GM18505 (cell line): ENCODE data around the gene CARMIL1.

Experiments used
- ATAC-seq: cut with Tn5 transposase; IDR thresholded peaks from one replicate; pipeline ENCODE4 v1.9.1; 2021; ENCODE audit not compliant: unreplicated experiment
- POLR2A ChIP-seq: IDR thresholded peaks from 4 replicates; pipeline ENCODE4 v1.6.1; 2011; ENCODE audit warnings: borderline replicate concordance; ENCODE audit not compliant: insufficient read depth, insufficient read length; ENCODE audit errors: extremely low read depth

Gene CARMIL1

GRCh38 chr6:25254671-25255070 lies 24.5 kb upstream of the CARMIL1 start:
- no peak for TF ChIP-seq POLR2A
- ATAC-seq = no peak

DNA sequence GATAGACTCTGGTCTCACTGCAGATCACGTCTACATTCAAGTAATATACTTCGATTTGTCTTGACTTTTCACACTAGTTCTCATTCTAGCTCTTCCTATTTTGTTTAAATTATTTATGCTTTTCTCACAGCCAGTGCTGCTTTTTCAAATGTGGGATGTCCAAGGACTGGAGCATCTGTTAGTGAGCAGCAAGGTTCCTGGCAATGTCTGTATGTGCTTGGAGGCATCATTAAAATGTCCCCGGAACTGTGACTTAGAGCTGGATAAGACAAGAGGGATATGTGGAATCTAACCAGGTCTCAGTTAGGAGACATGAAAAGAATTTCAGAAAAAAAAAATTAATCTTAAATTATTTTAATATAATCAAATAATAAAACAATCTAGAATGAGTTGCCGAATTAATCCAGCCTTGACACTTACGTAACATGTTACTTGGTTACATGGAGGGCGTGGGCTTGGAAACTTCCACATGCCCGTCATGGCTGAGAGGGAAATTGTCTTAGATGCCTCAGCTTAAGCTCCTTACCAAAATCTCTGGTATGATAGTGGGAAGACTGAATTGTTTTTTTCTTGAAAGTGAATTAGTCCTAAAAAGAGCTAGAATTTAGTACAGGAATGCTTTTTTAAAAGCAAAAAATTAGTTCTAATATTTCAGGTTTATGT lies 21.4 kb upstream of the CARMIL1 start:
- no peak for TF ChIP-seq POLR2A
- ATAC-seq = no peak

DNA sequence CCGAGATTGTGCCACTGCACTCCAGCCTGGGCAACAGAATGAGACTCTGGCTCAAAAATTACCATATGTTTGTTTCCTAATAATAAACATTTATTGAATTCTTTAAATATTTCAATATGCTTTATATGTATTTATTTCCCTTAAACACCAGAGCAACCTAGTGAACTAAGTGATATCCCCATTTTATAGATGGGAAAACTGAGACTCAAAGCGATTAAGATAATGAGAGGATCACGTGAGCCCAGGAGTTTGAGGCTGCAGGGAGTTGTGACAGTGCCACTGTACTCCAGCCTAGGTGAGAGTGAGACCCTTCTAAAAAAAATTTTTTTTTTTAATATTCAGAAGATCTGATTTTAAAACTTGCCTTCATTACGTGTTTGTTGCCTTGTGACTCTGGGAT lies 19.4 kb upstream of the CARMIL1 start:
- TF ChIP-seq POLR2A = no peak
- ATAC-seq = no peak

DNA sequence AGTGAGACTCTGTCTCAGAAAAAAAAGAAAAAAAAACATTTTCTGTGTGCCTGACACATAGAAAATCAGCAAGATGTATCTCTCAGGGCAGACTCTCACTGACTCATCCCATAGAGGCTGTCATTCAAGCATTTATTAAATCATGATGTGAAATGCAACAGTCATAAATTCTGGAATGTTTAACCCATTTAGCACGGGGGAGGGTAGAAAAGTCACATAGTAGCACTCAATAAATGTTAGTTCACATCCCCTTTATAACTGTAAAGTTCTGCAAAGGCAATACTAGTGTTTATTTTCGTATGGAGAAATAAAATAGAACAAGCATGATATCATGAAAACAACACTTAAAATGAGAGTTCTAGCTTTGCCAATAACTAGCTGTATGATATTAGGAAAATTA lies 15.5 kb upstream of the CARMIL1 start:
- no peak for TF ChIP-seq POLR2A
- no peak for ATAC-seq

GRCh38 chr6:25266456-25267100 lies 12.6 kb upstream of the CARMIL1 start:
- ATAC-seq = no peak
- TF ChIP-seq POLR2A = no peak

DNA sequence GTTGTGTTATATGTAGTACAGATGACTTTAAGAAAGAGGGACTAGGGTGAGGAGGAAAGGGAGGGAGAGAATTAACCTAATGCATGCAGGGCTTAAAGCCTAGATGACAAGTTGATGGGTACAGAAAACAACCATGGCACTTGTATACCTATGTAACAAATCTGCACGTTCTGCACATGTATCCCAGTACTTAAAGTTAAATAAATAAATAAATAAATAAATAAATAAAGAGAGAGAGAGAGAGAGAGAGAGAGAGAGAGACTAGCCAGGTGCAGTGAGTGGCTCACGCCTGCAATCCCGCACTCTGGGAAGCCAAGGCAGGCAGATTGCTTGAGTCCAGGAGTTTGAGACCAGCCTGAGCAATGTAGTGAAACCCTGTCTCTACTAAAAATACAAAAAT lies 11.5 kb upstream of the CARMIL1 start:
- no peak for ATAC-seq
- no peak for TF ChIP-seq POLR2A

GRCh38 chr6:25270559-25270958 lies 8.6 kb upstream of the CARMIL1 start:
- ATAC-seq = no peak
- no peak for TF ChIP-seq POLR2A

DNA sequence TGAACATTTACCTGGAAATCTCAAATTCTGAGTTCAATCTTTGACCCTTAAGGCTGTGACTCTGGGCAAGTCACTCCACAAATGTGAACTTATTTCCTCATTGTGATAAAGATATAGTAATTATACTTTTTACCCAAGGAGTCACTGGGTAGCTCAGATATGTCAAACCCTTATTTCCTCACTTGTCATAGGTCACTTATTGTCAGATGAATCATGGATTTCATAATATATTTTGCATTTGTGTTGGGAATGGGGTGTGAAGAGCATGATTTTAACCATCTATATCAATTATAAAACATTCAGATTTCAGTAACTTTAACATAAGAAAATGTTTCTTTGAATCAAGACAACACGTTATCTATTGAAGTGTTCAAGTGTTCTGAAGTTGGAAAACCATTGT lies 3.7 kb upstream of the CARMIL1 start:
- ATAC-seq = no peak
- TF ChIP-seq POLR2A = no peak

GRCh38 chr6:25277386-25277785 lies 1.8 kb upstream of the CARMIL1 start:
- no peak for TF ChIP-seq POLR2A
- no peak for ATAC-seq

DNA sequence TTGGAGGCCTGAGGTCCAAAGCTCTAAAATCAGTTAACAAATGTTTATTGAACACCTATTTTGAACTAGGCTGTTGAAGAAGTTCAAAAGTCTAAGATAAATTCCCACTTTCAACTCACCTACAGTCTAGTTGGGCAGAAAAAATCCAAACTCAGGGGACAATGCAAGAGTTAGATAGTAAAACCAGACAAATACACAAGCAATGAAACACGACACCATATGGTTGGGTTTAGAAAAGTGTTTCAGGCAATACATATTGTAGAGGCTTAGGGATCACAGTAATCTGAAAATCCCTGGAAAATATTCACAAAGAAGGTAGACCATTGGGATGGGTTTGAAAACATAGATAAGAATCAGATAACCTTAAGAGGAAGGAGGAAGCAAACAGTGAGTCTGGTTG lies 1.3 kb upstream of the CARMIL1 start:
- no peak for ATAC-seq
- TF ChIP-seq POLR2A = no peak

DNA sequence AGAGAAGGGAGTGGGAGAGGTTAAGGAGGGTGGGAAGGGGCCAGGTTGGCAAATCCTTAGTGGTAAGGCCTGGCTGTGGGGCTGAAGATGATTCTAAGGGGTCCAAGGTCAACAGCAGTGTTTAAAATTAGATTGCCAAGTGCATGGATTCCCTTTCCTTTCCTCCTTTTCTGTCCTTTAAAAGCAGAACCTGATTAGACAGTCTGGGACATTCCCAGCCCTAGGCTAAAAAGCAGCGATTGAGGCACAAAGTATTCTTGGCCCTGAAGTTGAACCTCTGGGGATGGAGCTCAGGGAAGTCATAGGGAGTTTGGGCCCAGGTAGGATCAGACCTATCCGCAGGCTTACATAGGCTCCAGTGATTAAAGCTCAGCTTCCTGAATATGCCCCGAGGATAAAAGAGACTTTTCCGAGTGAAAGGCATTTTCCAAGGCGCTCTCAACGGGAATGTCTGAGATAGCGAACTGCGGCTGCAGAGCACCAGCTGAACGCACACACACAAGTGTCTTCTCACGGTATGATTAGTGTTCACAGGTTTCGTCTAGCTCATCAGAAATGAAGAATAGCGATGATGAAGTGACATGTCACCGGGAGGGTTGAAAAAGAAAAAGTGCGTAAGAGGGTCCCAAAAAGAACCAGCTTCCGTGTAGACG lies 787 bp upstream of the CARMIL1 start:
- no peak for ATAC-seq
- no peak for TF ChIP-seq POLR2A

- no peak for ATAC-seq
- no peak for TF ChIP-seq POLR2A
These were observed 672 bp downstream of the CARMIL1 start for GRCh38 chr6:25279748-25280343.

DNA sequence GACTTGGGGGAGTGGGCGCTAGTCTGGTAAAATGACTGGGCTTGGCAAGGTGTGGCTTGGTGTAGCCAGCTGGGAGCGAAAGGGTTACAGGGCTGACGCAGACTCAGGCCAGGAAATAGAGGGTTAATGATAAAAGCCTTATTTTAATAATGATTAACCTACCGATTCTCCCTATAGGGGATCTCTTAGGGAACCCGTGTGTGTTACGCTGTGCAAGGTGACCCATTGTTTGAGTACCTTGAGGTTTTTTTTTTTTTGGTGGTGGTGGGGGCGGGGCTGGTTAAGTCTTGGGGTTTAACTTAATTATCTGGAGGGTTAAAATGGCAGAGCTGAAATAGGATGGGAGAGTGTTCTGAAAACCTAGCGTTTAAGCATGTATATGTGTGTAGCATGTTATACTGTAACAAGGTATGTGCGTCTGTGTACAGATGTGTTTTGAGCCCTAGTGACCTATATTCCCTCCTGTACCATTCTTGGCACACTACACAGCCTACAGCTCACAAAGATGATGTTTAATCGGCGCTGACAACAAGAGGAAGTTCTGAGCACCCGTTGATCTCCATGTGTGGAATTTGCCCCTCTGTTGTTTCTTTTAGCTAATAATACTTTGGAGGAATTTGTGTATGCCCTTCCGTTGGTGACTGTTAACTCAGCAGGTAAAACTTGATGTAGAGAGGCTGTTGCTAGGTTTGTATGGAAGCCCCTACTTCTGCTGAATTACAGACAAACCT lies 1.3 kb downstream of the CARMIL1 start:
- no peak for TF ChIP-seq POLR2A
- no peak for ATAC-seq

DNA sequence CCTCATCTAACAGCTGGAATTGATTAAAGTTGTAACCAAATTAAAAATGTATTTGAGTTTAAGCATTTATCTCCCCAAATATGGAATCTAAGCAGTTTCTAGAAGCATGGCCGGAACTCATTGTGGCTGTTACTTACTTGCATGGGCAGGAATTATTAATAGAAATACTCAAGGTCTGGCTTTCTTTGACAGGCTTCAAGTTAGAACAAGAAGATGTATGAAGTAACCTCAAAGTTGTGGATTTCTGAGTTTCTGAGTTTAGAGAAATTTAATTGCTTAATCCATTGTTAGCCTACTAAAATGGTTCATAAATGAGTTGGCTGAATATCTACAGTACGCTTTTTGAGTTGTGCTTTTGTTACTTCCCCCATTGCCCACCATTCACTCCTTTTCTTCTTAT lies 7.7 kb downstream of the CARMIL1 start:
- no peak for ATAC-seq
- no peak for TF ChIP-seq POLR2A

GRCh38 chr6:25287941-25288340 lies 8.8 kb downstream of the CARMIL1 start:
- TF ChIP-seq POLR2A = no peak
- no peak for ATAC-seq
